OCI-LY7 (cell line): ENCODE data around the gene ASXL2. TPM values are rescaled to one million over a fixed set of nuclear protein-coding genes. Genes with fewer than 3 reads are reported as not detected.

ENCODE experiments used
- BruUV-seq: library from RNA; stranded (reverse); fragments of 400-500 nt; replicated peaks from 2 replicates; lab custom pipeline; 2021; lab: Mats Ljungman, UMichigan
- CTCF ChIA-PET: fragments of 300-600 bp; sonication (Branson Sonifier 250); formaldehyde crosslinking; loops from one replicate; lab custom pipeline; 2022; ENCODE audit warnings: antibody characterized with exemption; ENCODE audit not compliant: unreplicated experiment; lab: Charles Lee
- POLR2A ChIA-PET: fragments of 300-600 bp; sonication (Branson Sonifier 250); formaldehyde crosslinking; loops from one replicate; lab custom pipeline; 2022; ENCODE audit warnings: antibody characterized with exemption; lab: Charles Lee
- DNase-seq: peaks from one replicate; pipeline ENCODE4 v3.0.0-alpha.2; 2015; ENCODE audit warnings: low spot score
- H2AFZ ChIP-seq: fragments of 200-600 bp; sonication (generic), shearing (Covaris generic); 2 replicates; pipeline ENCODE4 v1.6.1; 2014; ENCODE audit warnings: mild to moderate bottlenecking, antibody characterized with exemption, low read length, moderate library complexity
- H3K27ac ChIP-seq: fragments of 200-600 bp; sonication (generic); 2 replicates; pipeline ENCODE4 v1.5.1; 2014; ENCODE audit warnings: mixed run types, low read depth, mild to moderate bottlenecking, moderate library complexity, low read length, inconsistent platforms; ENCODE audit not compliant: poor library complexity, severe bottlenecking
- H3K36me3 ChIP-seq: fragments of 200-600 bp; sonication (generic); 2 replicates; pipeline ENCODE4 v1.6.1; 2014; ENCODE audit warnings: mild to moderate bottlenecking, antibody characterized with exemption, low read length, moderate library complexity, mixed read lengths; ENCODE audit not compliant: insufficient read depth
- H3K4me1 ChIP-seq: fragments of 200-600 bp; sonication (generic); 2 replicates; pipeline ENCODE4 v1.5.1; 2014; ENCODE audit warnings: mild to moderate bottlenecking, low read length; ENCODE audit not compliant: insufficient read depth, poor library complexity, severe bottlenecking
- H3K4me2 ChIP-seq: fragments of 200-600 bp; sonication (generic); 2 replicates; pipeline ENCODE4 v1.6.1; 2014; ENCODE audit warnings: mild to moderate bottlenecking, low read length
- H3K4me3 ChIP-seq: fragments of 200-600 bp; sonication (generic); 2 replicates; pipeline ENCODE4 v1.5.1; 2014; ENCODE audit warnings: mild to moderate bottlenecking, low read depth, low read length; ENCODE audit not compliant: poor library complexity, severe bottlenecking
- H3K79me2 ChIP-seq: fragments of 200-600 bp; sonication (generic); 2 replicates; pipeline ENCODE4 v1.6.1; 2016; ENCODE audit warnings: low read depth, mild to moderate bottlenecking, low read length, moderate library complexity, mixed read lengths; ENCODE audit not compliant: insufficient read depth
- H3K9me2 ChIP-seq: fragments of 200-600 bp; sonication (generic); 2 replicates; pipeline ENCODE4 v1.6.1; 2016; ENCODE audit warnings: mild to moderate bottlenecking, low read length, mixed read lengths; ENCODE audit not compliant: insufficient read depth
- H3K9me3 ChIP-seq: fragments of 200-600 bp; sonication (generic); 2 replicates; pipeline ENCODE4 v1.6.1; 2014; ENCODE audit warnings: mild to moderate bottlenecking, mixed run types, low read length, mixed read lengths
- H4K20me1 ChIP-seq: fragments of 200-600 bp; sonication (generic); 2 replicates; pipeline ENCODE4 v1.6.1; 2014; ENCODE audit warnings: mild to moderate bottlenecking, antibody characterized with exemption, low read length, moderate library complexity, mixed read lengths; ENCODE audit not compliant: insufficient read depth
- EZH2phosphoT487 ChIP-seq: fragments of 200-600 bp; sonication (generic); IDR thresholded peaks from 2 replicates; pipeline ENCODE4 v1.6.1; 2018; ENCODE audit warnings: low read depth, borderline replicate concordance, mild to moderate bottlenecking, mixed run types, antibody characterized with exemption, low read length, moderate library complexity, mixed read lengths
- intact Hi-C: fragments of 100-400 bp; cut with micrococcal nuclease; formaldehyde crosslinking; loops from one replicate; pipeline ENCODE4 v1.10.0; 2022; ENCODE audit not compliant: unreplicated experiment
- total RNA-seq, 2 experiments: library from RNA; depleted of rRNA in 1 of 2; stranded (reverse); fragments of >200 nt in 1 of 2; shearing (Covaris generic) in 1 of 2; gene quantifications; 2 replicates each; pipeline ENCODE4 v1.2.3, GENCODE V29; 2014 to 2022
- TF ChIP-seq, protein P1 (sequence below): fragments of 200-600 bp; sonication (generic); conservative IDR thresholded peaks from 2 replicates; pipeline ENCODE4 v1.5.1; 2014; ENCODE audit warnings: mild to moderate bottlenecking, antibody characterized with exemption, low read length, moderate library complexity, mixed read lengths

The ASXL2 gene
- total RNA-seq, 2 experiments from 2014 or later, result 12.4 to 31.8 TPM

DNA sequence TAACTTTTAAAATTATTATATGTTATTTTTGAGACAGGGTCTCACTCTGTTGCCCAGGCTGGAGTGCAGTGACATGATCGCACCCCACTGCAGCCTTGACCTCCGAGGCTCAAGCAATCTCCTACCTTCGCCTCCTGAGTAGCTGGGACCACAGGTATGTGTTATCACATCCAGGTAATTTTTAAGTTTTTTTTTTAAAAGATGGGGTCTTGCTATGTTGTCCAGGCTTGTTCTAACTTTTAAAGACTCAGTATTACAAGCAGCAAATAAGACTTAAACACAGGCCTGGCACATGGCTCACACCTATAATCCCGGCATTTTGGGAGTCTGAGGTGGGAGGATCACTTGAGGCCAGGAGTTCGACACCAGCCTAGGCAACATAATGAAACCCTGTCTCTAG lies 101.2 kb downstream of the ASXL2 start:
- TF ChIP-seq, protein P1, sequence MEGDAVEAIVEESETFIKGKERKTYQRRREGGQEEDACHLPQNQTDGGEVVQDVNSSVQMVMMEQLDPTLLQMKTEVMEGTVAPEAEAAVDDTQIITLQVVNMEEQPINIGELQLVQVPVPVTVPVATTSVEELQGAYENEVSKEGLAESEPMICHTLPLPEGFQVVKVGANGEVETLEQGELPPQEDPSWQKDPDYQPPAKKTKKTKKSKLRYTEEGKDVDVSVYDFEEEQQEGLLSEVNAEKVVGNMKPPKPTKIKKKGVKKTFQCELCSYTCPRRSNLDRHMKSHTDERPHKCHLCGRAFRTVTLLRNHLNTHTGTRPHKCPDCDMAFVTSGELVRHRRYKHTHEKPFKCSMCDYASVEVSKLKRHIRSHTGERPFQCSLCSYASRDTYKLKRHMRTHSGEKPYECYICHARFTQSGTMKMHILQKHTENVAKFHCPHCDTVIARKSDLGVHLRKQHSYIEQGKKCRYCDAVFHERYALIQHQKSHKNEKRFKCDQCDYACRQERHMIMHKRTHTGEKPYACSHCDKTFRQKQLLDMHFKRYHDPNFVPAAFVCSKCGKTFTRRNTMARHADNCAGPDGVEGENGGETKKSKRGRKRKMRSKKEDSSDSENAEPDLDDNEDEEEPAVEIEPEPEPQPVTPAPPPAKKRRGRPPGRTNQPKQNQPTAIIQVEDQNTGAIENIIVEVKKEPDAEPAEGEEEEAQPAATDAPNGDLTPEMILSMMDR, result no peak
- no peak for TF ChIP-seq EZH2phosphoT487
- no peaks in the 10 kb centered on the region for H3K79me2 ChIP-seq
- H2AFZ ChIP-seq, result no peak overlapping the region
- intact Hi-C loops, result no loop called here
- H3K27ac ChIP-seq, result no peak overlapping the region
- POLR2A ChIA-PET, result no interaction called here
- no peak for DNase-seq
- CTCF ChIA-PET, result no interaction called here
- no TSS peak for BruUV-seq
- H3K4me3 ChIP-seq, result no peak overlapping the region
- no peaks in the 10 kb centered on the region for H4K20me1 ChIP-seq
- H3K4me2 ChIP-seq, result no peak overlapping the region
- H3K9me3 ChIP-seq, result no peaks in the 10 kb centered on the region
- H3K9me2 ChIP-seq, result no peaks in the 10 kb centered on the region
- H3K4me1 ChIP-seq, result no peaks in the 10 kb centered on the region
- H3K36me3 ChIP-seq, result no peaks in the 10 kb centered on the region; the same call in 1 of the 2 replicates

DNA sequence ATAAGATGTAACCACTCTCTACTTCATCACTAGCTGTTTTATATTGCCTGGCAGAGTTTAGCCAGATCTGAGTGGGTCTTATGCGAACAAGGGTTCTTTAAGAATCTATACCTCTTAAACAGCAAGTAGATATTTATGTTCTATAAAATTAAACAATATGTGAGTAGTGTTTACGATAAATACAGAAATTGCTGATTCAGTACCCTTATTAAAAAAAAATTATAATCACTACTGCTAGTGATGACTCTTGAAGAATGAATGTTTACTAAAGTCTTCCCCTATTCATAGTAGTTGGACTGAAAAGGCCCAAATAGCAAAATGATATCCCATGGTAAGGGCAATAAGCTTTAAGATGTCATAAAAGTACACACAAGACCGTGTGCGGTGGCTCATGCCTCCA lies 106.2 kb downstream of the ASXL2 start:
- POLR2A ChIA-PET, result no interaction called here
- intact Hi-C loops, result no loop called here
- no peaks in the 10 kb centered on the region for H4K20me1 ChIP-seq
- no peak overlapping the region for H2AFZ ChIP-seq
- no peaks in the 10 kb centered on the region for H3K9me2 ChIP-seq
- BruUV-seq, result no TSS peak
- no peak overlapping the region for H3K4me3 ChIP-seq
- no peak overlapping the region for H3K4me2 ChIP-seq
- CTCF ChIA-PET, result no interaction called here
- TF ChIP-seq, protein P1, result no peak
- no peak for TF ChIP-seq EZH2phosphoT487
- H3K36me3 ChIP-seq, result peaks cover 37% of the 10 kb centered on the region
- H3K27ac ChIP-seq, result no peak overlapping the region
- DNase-seq, result no peak
- H3K79me2 ChIP-seq, result no peaks in the 10 kb centered on the region
- no peaks in the 10 kb centered on the region for H3K9me3 ChIP-seq
- H3K4me1 ChIP-seq, result no peaks in the 10 kb centered on the region

DNA sequence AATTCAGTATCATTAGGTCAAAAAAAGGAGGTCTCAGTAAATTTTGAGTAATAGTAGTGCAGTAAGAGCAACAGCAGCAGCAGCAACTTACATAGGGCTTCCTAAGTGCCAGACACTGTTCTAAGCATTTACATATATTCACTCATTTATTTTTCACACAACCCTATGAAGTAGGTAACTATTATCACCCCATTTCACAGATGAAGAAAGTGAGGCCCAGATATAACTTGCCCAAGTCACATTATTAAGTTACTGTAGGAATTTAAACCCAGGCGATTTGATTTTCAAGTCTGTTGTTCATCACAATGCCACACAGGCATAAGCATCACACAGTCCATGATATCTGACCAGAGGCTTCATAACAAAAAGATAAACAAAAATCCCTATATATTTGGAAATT lies 114.7 kb downstream of the ASXL2 start:
- no peak overlapping the region for H3K27ac ChIP-seq
- CTCF ChIA-PET, result no interaction called here

More for the DNA sequence above, 114.7 kb downstream of the ASXL2 start:
- TF ChIP-seq, protein P1, result no peak
- no peak for TF ChIP-seq EZH2phosphoT487
- Histone ChIP-seq H3K4me1 (no peaks in the 10 kb centered on the region), H3K9me2 (no peaks in the 10 kb centered on the region), H3K36me3 (peaks cover 56% of the 10 kb centered on the region), H3K4me3 (no peak overlapping the region), H2AFZ (no peak overlapping the region), H3K79me2 (no peaks in the 10 kb centered on the region), H3K9me3 (no peaks in the 10 kb centered on the region), H3K4me2 (no peak overlapping the region), H4K20me1 (no peaks in the 10 kb centered on the region)
- BruUV-seq, result no TSS peak
- intact Hi-C loops, result no loop called here
- POLR2A ChIA-PET, result interaction anchor here (0.6 kb wide), 2 partner anchors 18 to 1517 kb away, joined by 3 read pairs; no protein-coding TSS in a partner anchor
- no peak for DNase-seq
